H1 (cell line): ENCODE measurements around the gene CD151. TPM values are rescaled to one million over a fixed set of nuclear protein-coding genes. Genes with fewer than 3 reads are reported as not detected.

Experiments used
- CTCF ChIA-PET: fragments of 300-600 bp; sonication (Branson Sonifier 250); formaldehyde crosslinking; loops from one replicate; lab custom pipeline; 2021; ENCODE audit not compliant: partially characterized antibody; lab: Charles Lee
- POLR2A ChIA-PET: fragments of 300-600 bp; sonication (Branson Sonifier 250); formaldehyde crosslinking; loops from one replicate; lab custom pipeline; 2021; ENCODE audit warnings: inconsistent platforms; ENCODE audit not compliant: partially characterized antibody; lab: Charles Lee
- DNase-seq, 2 experiments: peaks; one replicate each; pipeline versions ENCODE4 v3.0.0 to v3.0.0-alpha.2; 2010 to 2022; ENCODE audit warnings: low spot score in 2 of 2, low read depth in 1 of 2, mixed read lengths in 1 of 2
- FAIRE-seq: peaks from 2 replicates; lab custom pipeline; 2011; peaks lifted over from hg19 to GRCh38; lab: Jason Lieb, UNC
- H2AFZ ChIP-seq: 2 replicates; pipeline ENCODE4 v1.8.1; 2012; ENCODE audit warnings: low read length, inconsistent platforms
- H2AK5ac ChIP-seq: 2 replicates; pipeline ENCODE4 v1.6.1; 2013; ENCODE audit warnings: low read depth, low read length
- H2BK120ac ChIP-seq: replicated peaks from 2 replicates; pipeline ENCODE3; 2013; ENCODE audit warnings: low read depth, low read length, inconsistent platforms
- H2BK12ac ChIP-seq: 2 replicates; pipeline ENCODE4 v1.6.1; 2013; ENCODE audit warnings: low read depth, low read length
- H2BK15ac ChIP-seq: 2 replicates; pipeline ENCODE4 v1.6.1; 2013; ENCODE audit warnings: low read length
- H2BK20ac ChIP-seq: 2 replicates; pipeline ENCODE4 v1.6.1; 2013; ENCODE audit warnings: low read length
- H2BK5ac ChIP-seq: 2 replicates; pipeline ENCODE4 v1.6.1; 2013; ENCODE audit warnings: low read depth, low read length
- H3K14ac ChIP-seq: 2 replicates; pipeline ENCODE4 v1.6.1; 2013; ENCODE audit warnings: inconsistent platforms; ENCODE audit not compliant: insufficient read length
- H3K18ac ChIP-seq: 2 replicates; pipeline ENCODE4 v1.6.1; 2013; ENCODE audit warnings: low read length; ENCODE audit errors: extremely low read depth
- H3K23ac ChIP-seq: 2 replicates; pipeline ENCODE4 v1.6.1; 2013; ENCODE audit warnings: inconsistent platforms; ENCODE audit not compliant: insufficient read length
- H3K23me2 ChIP-seq: 2 replicates; pipeline ENCODE4 v1.6.1; 2013; ENCODE audit warnings: low read depth, low read length
- H3K27ac ChIP-seq: 2 replicates; pipeline ENCODE4 v1.6.1; 2011; ENCODE audit warnings: low read depth, low read length, inconsistent platforms
- H3K27me3 ChIP-seq, 4 experiments: replicated peaks in 1 of 4; 1 replicate in 1 of 4; 2 replicates in 3 of 4; pipeline versions ENCODE4 v1.6.1 to v1.8.1; 2011 to 2013; ENCODE audit warnings: low read length in 3 of 4, mild to moderate bottlenecking in 3 of 4, inconsistent platforms in 2 of 4, mixed read lengths in 2 of 4, moderate library complexity in 1 of 4; ENCODE audit not compliant: control insufficient read depth in 3 of 4, insufficient read depth in 3 of 4; ENCODE audit errors: extremely low read depth in 1 of 4
- H3K36me3 ChIP-seq, 4 experiments: 2 replicates each; pipeline versions ENCODE4 v1.6.1 to v1.8.1; 2011 to 2013; ENCODE audit warnings: mild to moderate bottlenecking in 4 of 4, low read length in 3 of 4, moderate library complexity in 2 of 4, control low read depth in 1 of 4, inconsistent platforms in 1 of 4; ENCODE audit not compliant: insufficient read depth in 4 of 4, control insufficient read depth in 2 of 4
- H3K4ac ChIP-seq: replicated peaks from 2 replicates; pipeline ENCODE3; 2013; ENCODE audit warnings: low read length, low read depth, mixed read lengths, inconsistent platforms; ENCODE audit not compliant: insufficient read length
- H3K4me1 ChIP-seq, 4 experiments: replicated peaks in 1 of 4; 1 replicate in 1 of 4; 2 replicates in 3 of 4; pipeline versions ENCODE4 v1.6.1 to v1.8.1; 2011 to 2013; ENCODE audit warnings: low read length in 3 of 4, inconsistent platforms in 2 of 4, mixed read lengths in 1 of 4; ENCODE audit not compliant: insufficient read depth in 4 of 4, control insufficient read depth in 3 of 4
- H3K4me2 ChIP-seq, 2 experiments: 2 replicates each; pipeline versions ENCODE4 v1.6.1 to v1.8.1; 2011 to 2013; ENCODE audit warnings: low read depth in 2 of 2, low read length in 2 of 2, control low read depth in 1 of 2, inconsistent platforms in 1 of 2, mild to moderate bottlenecking in 1 of 2; ENCODE audit not compliant: insufficient read depth in 1 of 2
- H3K4me3 ChIP-seq, 4 experiments: fragments of 200-600, 300-600 bp in 1 of 4; sonication (generic), shearing (Covaris generic), sonication (Bioruptor Twin) in 1 of 4; 2 replicates each; pipeline versions ENCODE4 v1.5.1 to v1.8.1; 2011 to 2016; ENCODE audit warnings: low read length in 4 of 4, low read depth in 3 of 4, control low read depth in 2 of 4, inconsistent platforms in 2 of 4, mild to moderate bottlenecking in 2 of 4, mixed read lengths in 1 of 4, moderate library complexity in 1 of 4; ENCODE audit not compliant: insufficient read depth in 2 of 4; ENCODE audit errors: extremely low read depth in 1 of 4
- H3K56ac ChIP-seq: replicated peaks from 2 replicates; pipeline ENCODE3; 2013; ENCODE audit warnings: low read depth, mild to moderate bottlenecking, mixed read lengths, low read length, inconsistent platforms; ENCODE audit not compliant: insufficient read length
- H3K79me1 ChIP-seq: 2 replicates; pipeline ENCODE4 v1.6.1; 2013; ENCODE audit warnings: low read depth, low read length, control low read depth
- H3K79me2 ChIP-seq, 2 experiments: 2 replicates each; pipeline versions ENCODE4 v1.6.1 to v1.8.1; 2012 to 2013; ENCODE audit warnings: low read length in 2 of 2, mild to moderate bottlenecking in 2 of 2, inconsistent platforms in 1 of 2; ENCODE audit not compliant: insufficient read depth in 2 of 2, control insufficient read depth in 1 of 2
- H3K9ac ChIP-seq, 4 experiments: replicated peaks in 1 of 4; 1 replicate in 1 of 4; 2 replicates in 3 of 4; pipeline versions ENCODE4 v1.6.1 to v1.8.1; 2011 to 2013; ENCODE audit warnings: low read depth in 3 of 4, low read length in 3 of 4, control low read depth in 2 of 4, mild to moderate bottlenecking in 2 of 4, moderate library complexity in 2 of 4, inconsistent platforms in 1 of 4; ENCODE audit errors: extremely low read depth in 1 of 4
- H3K9me3 ChIP-seq, 2 experiments: 2 replicates each; pipeline versions ENCODE4 v1.6.1 to v1.8.1; 2012 to 2013; ENCODE audit warnings: mild to moderate bottlenecking in 2 of 2, moderate library complexity in 2 of 2, control low read depth in 1 of 2, inconsistent platforms in 1 of 2, low read depth in 1 of 2, low read length in 1 of 2, mixed read lengths in 1 of 2; ENCODE audit not compliant: insufficient read depth in 2 of 2
- H4K20me1 ChIP-seq, 2 experiments: replicated peaks in 1 of 2; 2 replicates each; pipeline versions ENCODE3 to v1.8.1; 2011 to 2013; ENCODE audit warnings: inconsistent platforms in 2 of 2, low read length in 2 of 2, mild to moderate bottlenecking in 1 of 2; ENCODE audit not compliant: insufficient read depth in 2 of 2, control insufficient read depth in 1 of 2
- H4K5ac ChIP-seq: 2 replicates; pipeline ENCODE4 v1.6.1; 2013; ENCODE audit warnings: low read length, low read depth, mixed read lengths, inconsistent platforms; ENCODE audit not compliant: insufficient read length
- H4K8ac ChIP-seq: 2 replicates; pipeline ENCODE4 v1.8.0; 2013; ENCODE audit warnings: mild to moderate bottlenecking, moderate library complexity, low read length, inconsistent platforms; ENCODE audit not compliant: insufficient read depth; ENCODE audit errors: extremely low read depth
- H4K91ac ChIP-seq: replicated peaks from 2 replicates; pipeline ENCODE3; 2013; ENCODE audit warnings: low read length, mixed read lengths, inconsistent platforms; ENCODE audit not compliant: insufficient read length
- CEBPB ChIP-seq: IDR thresholded peaks from 2 replicates; pipeline ENCODE4 v1.6.1; 2012; ENCODE audit warnings: low read depth, low read length
- CTBP2 ChIP-seq: IDR thresholded peaks from 2 replicates; pipeline ENCODE4 v1.7.0; 2011; ENCODE audit warnings: borderline replicate concordance, mild to moderate bottlenecking, moderate library complexity, mixed read lengths, low read length; ENCODE audit not compliant: insufficient read depth, insufficient read length
- GTF2F1 ChIP-seq: IDR thresholded peaks from 2 replicates; pipeline ENCODE4 v1.6.1; 2012; ENCODE audit warnings: low read depth, low read length, improper control_type of control experiment, borderline replicate concordance
- KDM1A ChIP-seq: fragments of 200-600, 300-600 bp; sonication (generic); IDR thresholded peaks from 2 replicates; pipeline ENCODE4 v1.7.1; 2016; ENCODE audit warnings: mild to moderate bottlenecking, low read length, borderline replicate concordance
- MAFK ChIP-seq: IDR thresholded peaks from 2 replicates; pipeline ENCODE4 v1.6.1; 2012; ENCODE audit warnings: low read depth, mild to moderate bottlenecking, improper control_type of control experiment, low read length
- RNF2 ChIP-seq: fragments of 200-900, 300-1000 bp; sonication (generic); IDR thresholded peaks from 2 replicates; pipeline ENCODE4 v1.7.1; 2016; ENCODE audit warnings: borderline replicate concordance, low read depth, mild to moderate bottlenecking, antibody characterized with exemption, low read length; ENCODE audit not compliant: poor library complexity, severe bottlenecking; ENCODE audit errors: missing control alignments
- SIN3A ChIP-seq, 2 experiments: IDR thresholded peaks in 1 of 2; conservative IDR thresholded peaks in 1 of 2; 2 replicates each; pipeline ENCODE4 v1.6.1; 2011 to 2012; ENCODE audit warnings: low read length in 2 of 2, improper control_type of control experiment in 1 of 2, low read depth in 1 of 2, mild to moderate bottlenecking in 1 of 2
- TAF1 ChIP-seq: IDR thresholded peaks from 2 replicates; pipeline ENCODE4 v1.6.1; 2011; ENCODE audit warnings: mild to moderate bottlenecking, low read depth, low read length
- TBP ChIP-seq: IDR thresholded peaks from 2 replicates; pipeline ENCODE4 v1.6.1; 2011; ENCODE audit warnings: low read depth, low read length, improper control_type of control experiment
- WGBS, 2 experiments: shearing (Covaris generic) in 1 of 2; methylation state at CpG; one replicate each; pipeline versions ENCODE4 v1.1.6 to v1.1.7; 2013 to 2015; ENCODE audit warnings: low lambda C conversion rate in 2 of 2, mixed read lengths in 2 of 2, inconsistent platforms in 1 of 2, low coverage in 1 of 2, missing lambda C conversion rate in 1 of 2; ENCODE audit not compliant: insufficient replicate concordance in 2 of 2, insufficient coverage in 1 of 2, insufficient read length in 1 of 2; ENCODE audit errors: extremely low coverage in 1 of 2, missing lambda C conversion rate in 1 of 2; 5-methylcytosine and 5-hydroxymethylcytosine counted together
- polyA plus RNA-seq, 7 experiments: library from polyadenylated mRNA; depleted of rRNA in 3 of 7; stranded (reverse) in 5 of 7; unstranded in 2 of 7; fragments of >200 nt in 5 of 7; fragments of 200-250 nt in 2 of 7; gene quantifications; 1 replicate in 5 of 7; 2 replicates in 1 of 7; 4 replicates in 1 of 7; pipeline versions ENCODE4 v1.2.1 to v1.2.3, GENCODE V29; 2011 to 2013; ENCODE audit warnings: missing spikeins in 2 of 7, mixed read lengths in 2 of 7
- total RNA-seq: library from RNA; stranded (reverse); fragmentation: NEBNext Ultra II Directional; extraction: Animal tissue kit (Norgen Biotek cat#: 25700); gene quantifications from 2 replicates; pipeline ENCODE4 v1.2.1, GENCODE V29; 2021
- TF ChIP-seq, protein P1 (sequence below): IDR thresholded peaks from 2 replicates; pipeline ENCODE4 v1.6.1; 2012; ENCODE audit warnings: inconsistent platforms

The CD151 gene
- total and polyA plus RNA-seq, 2 of the 8 experiments (the other 6 are each of a cell fraction or from before 2014, with no cell fraction given): 101 to 212 TPM

- H3K79me1 ChIP-seq: no peaks in the 10 kb centered on the region; the same call in 1 of the 2 replicates
- no peak overlapping the region for H3K14ac ChIP-seq
- H4K8ac ChIP-seq: peak overlapping the region; percentile 9; the same call in 1 of the 2 replicates
- ChIA-PET CTCF (interaction anchor here (0.8 to 3.5 kb wide), 7 partner anchors 9 to 72 kb away, joined by 3 to 26 read pairs (median 9); partner anchors contain the start of genes PNPLA2, POLR2L and TSPAN4), POLR2A (interaction anchor here (0.6 to 53.0 kb wide), 9 partner anchors 0 to 276 kb away, joined by 3 to 1917 read pairs (median 4); partner anchors contain the start of genes CD151, CEND1, CRACR2B and GATD1)
- no peaks in the 10 kb centered on the region; a peak in 1 of 4 replicates for H3K79me2 ChIP-seq
- peak overlapping the region; percentile 84 to 98 for H3K4me2 ChIP-seq
- no peak overlapping the region for H2BK20ac ChIP-seq
- no peak overlapping the region for H3K23ac ChIP-seq
- peak overlapping the region; percentile 3 for H3K4ac ChIP-seq
- H2AFZ ChIP-seq: no peak overlapping the region
- no peak overlapping the region for H2AK5ac ChIP-seq
- no peaks in the 10 kb centered on the region for H3K9me3 ChIP-seq
- peaks cover 34% of the 10 kb centered on the region for H3K23me2 ChIP-seq
- H4K91ac ChIP-seq: peak overlapping the region; percentile 88
- no peak overlapping the region for H2BK15ac ChIP-seq
- WGBS, 2 experiments: 4% methylated on average over 29 of the region's 39 CpGs; no CpG with 5 or more reads in 1 of the 2 experiments
- peak overlapping the region; percentile 45 to 74 (median 56) for H3K4me3 ChIP-seq
- H3K36me3 ChIP-seq: no peaks in the 10 kb centered on the region
- peaks cover 6 to 41% (median 31%) of the 10 kb centered on the region in 4 experiments for H3K27me3 ChIP-seq
- no peak overlapping the region for H3K56ac ChIP-seq
- H3K27ac ChIP-seq: no peak overlapping the region
- H3K9ac ChIP-seq: peak overlapping the region in 2 of 4 experiments; percentile 45; a peak in 3 of 7 replicates
- peak overlapping the region; percentile 20 for H4K5ac ChIP-seq
- H2BK5ac ChIP-seq: no peak overlapping the region
- peaks cover 2 to 8% of the 10 kb centered on the region in 2 experiments for H4K20me1 ChIP-seq
- peak in 1 of 2 experiments; percentile 92 for DNase-seq
- H2BK12ac ChIP-seq: 0 out of 2 replicates have a peak overlapping the region, but pooled peaks have one; percentile 92
- peaks cover 0 to 54% (median 47%) of the 10 kb centered on the region in 4 experiments; a peak in 6 of 7 replicates for H3K4me1 ChIP-seq
- peak overlapping the region; percentile 77 for H2BK120ac ChIP-seq
- no peak for FAIRE-seq
- H3K18ac ChIP-seq: peak overlapping the region; percentile 95
- TF ChIP-seq, protein P1, sequence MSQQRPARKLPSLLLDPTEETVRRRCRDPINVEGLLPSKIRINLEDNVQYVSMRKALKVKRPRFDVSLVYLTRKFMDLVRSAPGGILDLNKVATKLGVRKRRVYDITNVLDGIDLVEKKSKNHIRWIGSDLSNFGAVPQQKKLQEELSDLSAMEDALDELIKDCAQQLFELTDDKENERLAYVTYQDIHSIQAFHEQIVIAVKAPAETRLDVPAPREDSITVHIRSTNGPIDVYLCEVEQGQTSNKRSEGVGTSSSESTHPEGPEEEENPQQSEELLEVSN: peak; percentile 67; the same call in 1 of the 2 replicates
- TF ChIP-seq TAF1 (0 out of 2 replicates have a peak, but pooled peaks have one; percentile 35), KDM1A (no peak), MAFK (no peak), CEBPB (no peak), SIN3A (conservative IDR thresholded peaks at IDR 0.05 in 1 of 2, IDR thresholded peaks at IDR 0.05 in 1 of 2; ENCODE audit: low read depth in 1 of 2, low read length in 2 of 2) (0 out of 4 replicates have a peak, but pooled peaks of 1 of the 2 experiments have one; percentile 6), CTBP2 (peak; percentile 49), TBP (0 out of 2 replicates have a peak, but pooled peaks have one; percentile 27), GTF2F1 (no peak), RNF2 (no peak)
Measured at GRCh38 chr11:829847-830294, 2.9 kb upstream of the CD151 start.
